Suprapubic skin (tissue), 4 donors: ENCODE data around the gene SPRYD3. TPM values are rescaled to one million over a fixed set of nuclear protein-coding genes. Genes with fewer than 3 reads are reported as not detected.

Experiments
- DNase-seq, 2 donors: peaks; one replicate each; pipeline ENCODE4 v3.0.0-alpha.2; 2019; ENCODE audit warnings: low spot score in 2 of 2
- H3K27ac ChIP-seq: fragments of 200-600 bp; sonication (generic); one replicate; pipeline ENCODE4 v1.5.1; 2019
- H3K27me3 ChIP-seq: fragments of 200-600 bp; sonication (generic); one replicate; pipeline ENCODE4 v1.5.1; 2019
- H3K36me3 ChIP-seq: fragments of 200-600 bp; sonication (generic); one replicate; pipeline ENCODE4 v1.5.1; 2019
- H3K4me1 ChIP-seq: fragments of 200-600 bp; sonication (generic); one replicate; pipeline ENCODE4 v1.5.1; 2019
- H3K4me3 ChIP-seq: fragments of 200-600 bp; sonication (generic); one replicate; pipeline ENCODE4 v1.5.1; 2019; ENCODE audit warnings: mild to moderate bottlenecking
- H3K9me3 ChIP-seq: fragments of 200-600 bp; sonication (generic); one replicate; pipeline ENCODE4 v1.5.1; 2019
- CTCF ChIP-seq, 2 donors: fragments of 200-600 bp in 1 of 2; fragments of 450-650 bp in 1 of 2; sonication (generic) in 1 of 2; IDR thresholded peaks; one replicate each; pipeline ENCODE4 v1.5.1; 2016 to 2019; ENCODE audit warnings: antibody characterized with exemption in 2 of 2, mild to moderate bottlenecking in 1 of 2, moderate library complexity in 1 of 2
- EP300 ChIP-seq: sonication (generic); formaldehyde crosslinking; IDR thresholded peaks from one replicate; pipeline ENCODE4 v1.6.1; 2017; ENCODE audit warnings: antibody characterized with exemption
- POLR2A ChIP-seq, 2 donors: fragments of 450-650 bp; IDR thresholded peaks; one replicate each; pipeline ENCODE4 v1.6.1; 2017; ENCODE audit warnings: antibody characterized with exemption in 2 of 2, mild to moderate bottlenecking in 2 of 2, moderate library complexity in 2 of 2
- POLR2AphosphoS5 ChIP-seq, 3 donors: sonication (generic); formaldehyde crosslinking; IDR thresholded peaks; one replicate each; pipeline ENCODE4 v1.6.1; 2017; ENCODE audit warnings: antibody characterized with exemption in 3 of 3
- WGBS: methylation state at CpG from one replicate; pipeline ENCODE4 v1.1.5; 2018; 5-methylcytosine and 5-hydroxymethylcytosine counted together
- total RNA-seq, 4 donors: library from RNA; depleted of rRNA; stranded (reverse); fragments of >200 nt; gene quantifications; one replicate each; pipeline ENCODE4 v1.1.0, GENCODE V29; 2016

Gene SPRYD3
- total RNA-seq, 4 donors from 2014 or later: 26.4 to 44.0 (median 34.4) TPM

DNA sequence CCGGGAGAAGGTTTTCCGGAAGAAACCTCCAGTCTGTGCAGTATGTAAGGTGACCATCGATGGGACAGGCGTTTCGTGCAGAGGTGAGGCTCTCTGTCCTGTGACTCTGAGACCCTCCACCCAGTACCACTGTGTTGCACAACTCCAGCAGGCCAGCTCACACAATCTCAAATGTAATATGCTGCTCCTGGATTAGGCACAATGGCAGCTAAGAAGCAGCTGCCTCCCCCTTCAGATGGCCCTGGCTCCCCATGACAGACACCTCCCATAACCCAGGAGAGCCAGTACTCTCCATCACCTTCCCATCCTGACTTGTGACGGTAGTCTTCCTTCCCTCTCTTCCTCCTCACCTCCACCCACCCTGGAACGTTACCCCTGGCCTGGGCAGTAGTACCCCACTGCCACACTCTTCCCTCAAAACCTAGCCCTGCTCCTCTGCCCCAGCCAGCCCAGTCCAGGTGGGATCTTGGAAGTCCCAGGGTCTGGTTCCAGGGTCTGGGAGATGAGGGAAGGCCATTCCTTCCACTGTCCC is 27.2 kb downstream of the SPRYD3 start:
- peak; percentile 59 to 65 for DNase-seq
- TF ChIP-seq POLR2A (IDR thresholded peaks at IDR 0.05) (no peak), POLR2AphosphoS5 (IDR thresholded peaks at IDR 0.05) (no peak), CTCF (IDR thresholded peaks at IDR 0.05) (no peak), EP300 (no peak)
- no peaks in the 10 kb centered on the region for H3K27me3 ChIP-seq
- peaks cover 72% of the 10 kb centered on the region for H3K4me1 ChIP-seq
- H3K9me3 ChIP-seq: no peaks in the 10 kb centered on the region
- H3K36me3 ChIP-seq: peaks cover 11% of the 10 kb centered on the region
- WGBS: 72% methylated on average over 7 of the region's 7 CpGs
- peak overlapping the region; percentile 74 for H3K4me3 ChIP-seq
- H3K27ac ChIP-seq: peak overlapping the region; percentile 99

DNA sequence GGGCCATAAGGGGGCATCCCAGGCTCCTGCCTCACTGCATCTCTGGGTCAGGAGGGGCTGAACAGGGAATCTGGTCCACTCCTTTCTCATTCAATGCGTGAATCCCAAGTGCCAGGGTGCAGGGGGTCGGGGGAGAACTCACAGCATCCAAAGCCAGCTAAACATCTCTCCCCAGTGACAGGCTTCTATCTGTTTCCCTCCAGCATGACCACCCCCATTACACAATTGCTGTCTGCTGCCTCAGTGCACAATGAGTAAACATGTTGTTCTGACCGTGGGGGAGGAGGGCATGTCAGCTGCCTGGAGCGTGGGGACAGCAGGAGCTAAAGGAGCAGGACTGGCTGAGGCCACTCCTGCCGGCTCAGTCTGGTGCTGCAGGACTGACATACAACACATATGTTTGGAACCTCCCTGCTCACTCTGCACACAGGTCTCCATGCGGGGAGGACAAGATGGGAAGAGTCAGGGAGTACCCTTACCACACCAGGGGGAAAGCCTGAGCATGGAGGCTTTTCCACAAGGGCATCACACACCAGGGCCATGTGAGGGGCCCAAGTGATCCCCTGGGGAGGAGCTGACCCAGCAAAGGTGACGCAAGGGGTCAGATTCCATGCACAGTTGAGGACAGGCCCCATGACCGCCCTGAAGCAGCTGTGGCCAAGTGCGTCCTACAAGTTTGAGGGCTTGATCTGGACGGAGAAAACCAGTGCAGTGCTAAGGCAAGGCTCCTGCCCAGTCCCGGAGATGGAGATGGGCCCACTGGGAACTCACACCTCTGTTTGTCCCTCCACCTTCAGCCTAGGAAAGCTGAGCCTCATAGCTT is 27.9 kb downstream of the SPRYD3 start:
- Histone ChIP-seq H3K36me3 (peaks cover 8% of the 10 kb centered on the region), H3K27ac (peak overlapping the region; percentile 99), H3K4me1 (peaks cover 75% of the 10 kb centered on the region), H3K9me3 (no peaks in the 10 kb centered on the region), H3K4me3 (peak overlapping the region; percentile 74), H3K27me3 (no peaks in the 10 kb centered on the region)
- DNase-seq: peak in 1 of 2 donors; percentile 92
- peak in 2 of 3 donors; percentile 44 to 62 for TF ChIP-seq POLR2AphosphoS5 (IDR thresholded peaks at IDR 0.05)
- TF ChIP-seq POLR2A (IDR thresholded peaks at IDR 0.05): peak in 1 of 2 donors; percentile 64
- TF ChIP-seq EP300: no peak
- peak; percentile 20 to 44 for TF ChIP-seq CTCF (IDR thresholded peaks at IDR 0.05)
- 66% methylated on average over 7 of the region's 11 CpGs for WGBS

GRCh38 chr12:53050426-53051057 is 28.6 kb downstream of the SPRYD3 start:
- Histone ChIP-seq H3K27ac (peak overlapping the region; percentile 99), H3K36me3 (peaks cover 4% of the 10 kb centered on the region), H3K4me1 (peaks cover 78% of the 10 kb centered on the region), H3K4me3 (peak overlapping the region; percentile 74), H3K27me3 (no peaks in the 10 kb centered on the region), H3K9me3 (no peaks in the 10 kb centered on the region)
- whole genome bisulfite sequencing: 57% methylated on average over 2 of the region's 2 CpGs
- TF ChIP-seq POLR2AphosphoS5 (IDR thresholded peaks at IDR 0.05) (no peak), EP300 (no peak), CTCF (IDR thresholded peaks at IDR 0.05) (no peak), POLR2A (IDR thresholded peaks at IDR 0.05) (no peak)
- no peak for DNase-seq

DNA sequence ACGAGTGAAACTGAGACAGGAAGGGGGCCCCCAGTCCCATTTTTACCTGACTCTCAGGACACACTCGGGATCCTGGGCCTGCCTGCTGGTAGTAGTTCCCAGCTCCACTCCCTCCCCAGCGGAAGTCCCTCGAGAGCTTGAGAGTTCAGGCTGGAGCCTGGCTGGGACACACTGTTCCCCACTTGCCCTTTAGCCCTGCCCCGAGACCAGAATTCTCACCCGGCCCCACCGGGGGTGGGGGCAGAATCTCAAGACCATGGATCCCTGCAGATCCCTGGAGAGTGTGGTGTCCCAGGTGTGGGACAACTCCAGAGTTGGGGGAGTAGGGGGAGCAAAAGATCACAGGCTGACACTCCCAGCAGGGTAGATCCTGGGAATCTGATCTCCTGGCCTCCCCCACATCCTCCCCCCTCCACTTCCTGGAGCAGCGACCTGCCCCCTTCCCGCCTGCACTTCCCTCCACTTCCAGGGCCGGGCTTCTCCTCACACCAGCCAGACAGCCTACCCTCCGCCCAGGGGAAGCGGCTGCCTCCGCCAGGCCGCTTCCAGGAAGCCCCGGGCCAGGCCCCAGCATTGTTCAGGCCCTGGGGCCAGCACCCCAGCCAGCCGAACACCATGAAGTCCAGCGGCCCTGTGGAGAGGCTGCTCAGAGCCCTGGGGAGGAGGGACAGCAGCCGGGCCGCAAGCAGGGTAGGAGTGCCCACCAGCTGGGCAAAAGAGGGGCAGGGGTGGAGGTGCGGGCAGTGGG is 29.4 kb downstream of the SPRYD3 start, which contains the start of gene TNS2:
TNS2 (plus strand) TSS at position 495 of the 748 bp plus-strand sequence; CDS start at position 616, 121 bp downstream.
- H3K4me1 ChIP-seq: peaks cover 78% of the 10 kb centered on the region
- TF ChIP-seq POLR2A (IDR thresholded peaks at IDR 0.05): peak in 1 of 2 donors; percentile 86
- peak in 2 of 3 donors; percentile 12 to 66 for TF ChIP-seq POLR2AphosphoS5 (IDR thresholded peaks at IDR 0.05)
- TF ChIP-seq CTCF (IDR thresholded peaks at IDR 0.05): no peak
- TF ChIP-seq EP300: no peak
- WGBS: 15% methylated on average over 14 of the region's 20 CpGs
- H3K27ac ChIP-seq: peak within 1 kb of the TSS; percentile 99
- H3K27me3 ChIP-seq: no peaks in the 10 kb centered on the region
- peak within 1 kb of the TSS; percentile 74 for H3K4me3 ChIP-seq
- H3K36me3 ChIP-seq: no peaks in the 10 kb centered on the region
- DNase-seq: peak; percentile 90 to 93
- H3K9me3 ChIP-seq: no peaks in the 10 kb centered on the region
